GM18519 (cell line): ENCODE data around the gene CARMIL1.
A peak's percentile ranks its signal among the peaks of the same experiment; 100 is the strongest.

Experiments
- ATAC-seq: cut with Tn5 transposase; IDR thresholded peaks from one replicate; pipeline ENCODE4 v1.9.1; 2021; ENCODE audit warnings: mild to moderate bottlenecking, moderate library complexity; ENCODE audit not compliant: unreplicated experiment, low FRiP score

Gene CARMIL1

GRCh38 chr6:25402125-25402524 is 123.0 kb downstream of the CARMIL1 start:
- ATAC-seq, result no peak

- ATAC-seq, result no peak
Measured at GRCh38 chr6:25403150-25403549, 124.0 kb downstream of the CARMIL1 start.

GRCh38 chr6:25404091-25404490 is 124.9 kb downstream of the CARMIL1 start:
- ATAC-seq, result no peak

- ATAC-seq, result peak; percentile 96
Measured at GRCh38 chr6:25404693-25405169, 125.6 kb downstream of the CARMIL1 start.

- ATAC-seq, result no peak
Measured at GRCh38 chr6:25405442-25405841, 126.3 kb downstream of the CARMIL1 start.

- no peak for ATAC-seq
Measured at GRCh38 chr6:25407431-25407830, 128.3 kb downstream of the CARMIL1 start.

GRCh38 chr6:25410102-25410501 is 130.9 kb downstream of the CARMIL1 start:
- ATAC-seq, result no peak

GRCh38 chr6:25411316-25411950 is 132.3 kb downstream of the CARMIL1 start:
- no peak for ATAC-seq

- ATAC-seq, result no peak
Measured at GRCh38 chr6:25413207-25413905, 134.2 kb downstream of the CARMIL1 start.

- ATAC-seq, result no peak
Measured at GRCh38 chr6:25414168-25414567, 135.0 kb downstream of the CARMIL1 start.

GRCh38 chr6:25414755-25415154 is 135.6 kb downstream of the CARMIL1 start:
- ATAC-seq, result no peak

GRCh38 chr6:25415274-25415673 is 136.1 kb downstream of the CARMIL1 start:
- no peak for ATAC-seq

GRCh38 chr6:25415701-25416100 is 136.5 kb downstream of the CARMIL1 start:
- no peak for ATAC-seq

GRCh38 chr6:25417046-25417605 is 138.0 kb downstream of the CARMIL1 start:
- no peak for ATAC-seq

GRCh38 chr6:25418454-25419052 is 139.4 kb downstream of the CARMIL1 start:
- no peak for ATAC-seq

- no peak for ATAC-seq
Measured at GRCh38 chr6:25419879-25420278, 140.7 kb downstream of the CARMIL1 start.

GRCh38 chr6:25423358-25423757 is 144.2 kb downstream of the CARMIL1 start:
- ATAC-seq, result no peak

- no peak for ATAC-seq
Measured at GRCh38 chr6:25424303-25424702, 145.1 kb downstream of the CARMIL1 start.

GRCh38 chr6:25427549-25427948 is 148.4 kb downstream of the CARMIL1 start:
- no peak for ATAC-seq

- ATAC-seq, result no peak
Measured at GRCh38 chr6:25428758-25429317, 149.7 kb downstream of the CARMIL1 start.
